Right kidney (tissue), 9 donors: ENCODE data around the gene DUSP18.
A peak's percentile ranks its signal among the peaks of the same experiment; 100 is the strongest.
"Not testable (repeated sequence)": the region's sequence is repeated elsewhere in the genome, so short reads cannot be mapped to it uniquely, and the experiment has no call there.

ENCODE experiments used
- DNase-seq: peaks from one replicate; pipeline ENCODE4 v3.0.0-alpha.2; 2016
- long read RNA-seq, 8 donors: transcript quantifications; one replicate each; lab custom pipeline, GENCODE V29; 2026

DUSP18 gene
- long read RNA-seq, donor 1, partial matches to known transcripts = 0 of 3 reads
- long read RNA-seq, donor 1, other reads (novel, unspliced or antisense) = 0 of 3 reads
- long read RNA-seq, donor 2, partial matches to known transcripts = 0 of 3 reads
- long read RNA-seq, donor 2, other reads (novel, unspliced or antisense) = 0 of 3 reads
- long read RNA-seq, donor 3, partial matches to known transcripts = 0 of 2 reads
- long read RNA-seq, donor 3, other reads (novel, unspliced or antisense) = 0 of 2 reads
- long read RNA-seq, donor 4 = 0 reads
- long read RNA-seq, donor 5, partial matches to known transcripts = 0 of 2 reads
- long read RNA-seq, donor 5, other reads (novel, unspliced or antisense) = 0 of 2 reads
- long read RNA-seq, donor 6 = 0 reads
- long read RNA-seq, donor 7, partial matches to known transcripts = 0 of 2 reads
- long read RNA-seq, donor 7, other reads (novel, unspliced or antisense) = 0 of 2 reads
- long read RNA-seq, donor 8, partial matches to known transcripts = 0 of 2 reads
- long read RNA-seq, donor 8, other reads (novel, unspliced or antisense) = 0 of 2 reads

- peak; percentile 92 for DNase-seq
Measured at GRCh38 chr22:30667494-30668385, at the start of gene DUSP18. Gene DUSP18 (minus strand): TSS chr22:30667875. CDS start chr22:30664003, 3,872 bp downstream.

- DNase-seq = no peak
Measured at GRCh38 chr22:30714062-30714461, 46.4 kb upstream of the DUSP18 start.

DNA sequence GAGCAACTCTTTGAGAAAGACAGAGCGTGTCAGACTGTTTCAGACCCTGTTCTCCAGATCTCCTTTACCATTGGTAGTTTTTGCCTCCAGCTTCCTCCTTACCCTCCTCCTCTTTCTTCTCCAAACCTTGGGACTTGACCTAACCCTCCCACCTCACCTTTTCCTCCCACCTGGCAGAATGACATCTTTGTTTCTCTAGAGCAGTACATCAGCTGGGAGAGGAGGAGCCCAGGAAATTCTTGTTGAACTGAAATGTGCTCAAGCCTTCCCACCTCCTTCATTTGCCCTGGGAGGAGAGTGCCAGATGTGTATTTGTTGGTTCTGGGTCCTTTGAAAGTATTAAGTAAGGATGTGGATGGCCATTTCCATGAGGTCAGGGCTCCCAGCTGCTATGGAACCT, 44.4 kb upstream of the DUSP18 start:
- DNase-seq = no peak

- DNase-seq = not testable (repeated sequence)
Measured at GRCh38 chr22:30709980-30710379, 42.3 kb upstream of the DUSP18 start.

- no peak for DNase-seq
Measured at GRCh38 chr22:30705710-30706651, 38.3 kb upstream of the DUSP18 start.

- DNase-seq = no peak
Measured at GRCh38 chr22:30704978-30705377, 37.3 kb upstream of the DUSP18 start.

GRCh38 chr22:30702856-30703255, 35.2 kb upstream of the DUSP18 start:
- DNase-seq = no peak

DNA sequence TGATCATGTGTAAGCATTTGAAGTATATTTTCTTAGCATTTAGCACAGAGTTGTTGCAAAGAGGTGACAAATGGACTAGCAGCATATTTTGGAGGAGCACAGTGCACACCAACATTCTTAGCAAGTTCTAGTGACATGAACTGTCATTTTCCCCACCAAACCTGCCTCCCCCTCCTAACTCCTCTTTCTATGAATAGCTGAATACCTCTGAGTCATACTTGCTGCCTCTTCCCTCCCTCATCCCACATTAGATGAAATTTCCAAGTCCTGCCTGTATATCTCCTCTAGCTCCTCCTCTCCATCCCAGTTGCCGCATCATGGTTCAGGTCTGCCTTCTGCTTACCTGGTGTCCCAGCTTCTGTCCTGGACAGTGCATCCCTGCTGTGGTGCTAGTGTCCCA, 34.2 kb upstream of the DUSP18 start:
- no peak for DNase-seq

DNA sequence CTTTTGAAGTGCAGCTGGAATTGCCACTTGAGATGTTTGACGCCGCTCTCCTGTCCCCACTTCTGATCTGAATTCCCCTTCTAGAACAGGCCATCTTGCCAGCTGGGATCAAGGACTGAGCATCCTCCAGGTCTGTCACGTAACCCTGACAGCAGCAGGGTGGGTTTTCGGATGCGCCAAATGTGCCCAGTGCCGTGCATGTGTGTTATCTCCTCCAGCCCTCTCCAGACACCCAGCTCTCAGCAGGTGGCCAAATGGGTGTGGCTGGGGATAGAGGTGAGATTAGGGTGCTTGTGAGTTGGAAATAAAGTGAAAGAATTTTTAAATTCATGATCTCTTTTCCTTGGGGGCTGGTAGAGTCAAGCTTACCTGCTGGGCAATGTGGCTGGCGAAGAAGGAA, 30.3 kb upstream of the DUSP18 start:
- no peak for DNase-seq

GRCh38 chr22:30695871-30696655, 28.4 kb upstream of the DUSP18 start:
- no peak for DNase-seq

GRCh38 chr22:30695351-30695851, 27.7 kb upstream of the DUSP18 start:
- DNase-seq = no peak

DNA sequence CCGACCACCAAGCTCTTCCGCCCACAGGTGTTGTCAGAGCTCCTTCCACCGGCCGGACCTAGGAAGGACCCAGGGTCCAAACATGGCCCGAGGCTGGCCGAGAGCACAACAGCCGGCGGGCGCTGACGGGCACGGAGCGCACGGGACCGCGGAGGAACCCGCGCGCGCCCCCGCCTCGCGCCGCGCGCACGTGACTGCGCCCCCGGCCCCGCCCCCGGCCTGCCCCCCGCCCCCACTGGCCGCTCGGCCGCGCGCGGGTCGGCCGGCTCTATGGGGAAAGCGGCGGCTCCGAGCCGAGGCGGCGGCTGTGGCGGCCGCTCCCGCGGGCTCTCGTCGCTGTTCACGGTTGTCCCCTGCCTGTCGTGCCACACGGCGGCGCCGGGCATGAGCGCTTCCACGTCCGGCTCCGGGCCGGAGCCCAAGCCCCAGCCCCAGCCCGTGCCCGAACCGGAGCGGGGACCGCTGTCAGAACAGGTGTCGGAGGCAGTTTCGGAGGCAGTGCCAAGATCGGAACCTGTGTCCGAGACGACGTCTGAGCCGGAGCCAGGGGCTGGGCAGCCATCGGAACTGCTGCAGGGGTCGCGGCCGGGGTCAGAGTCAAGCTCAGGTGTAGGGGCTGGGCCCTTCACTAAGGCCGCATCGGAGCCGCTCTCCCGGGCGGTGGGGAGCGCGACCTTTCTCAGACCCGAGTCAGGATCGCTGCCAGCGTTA, 27.1 kb upstream of the DUSP18 start, which contains the start of gene OSBP2:
TSS of gene OSBP2 (plus strand) at position 235 of the 711 bp plus-strand sequence. CDS start at position 271, 36 bp downstream.
- DNase-seq = peak; percentile 81

- DNase-seq = peak; percentile 93
Measured at GRCh38 chr22:30694171-30694639, 26.5 kb upstream of the DUSP18 start.

DNA sequence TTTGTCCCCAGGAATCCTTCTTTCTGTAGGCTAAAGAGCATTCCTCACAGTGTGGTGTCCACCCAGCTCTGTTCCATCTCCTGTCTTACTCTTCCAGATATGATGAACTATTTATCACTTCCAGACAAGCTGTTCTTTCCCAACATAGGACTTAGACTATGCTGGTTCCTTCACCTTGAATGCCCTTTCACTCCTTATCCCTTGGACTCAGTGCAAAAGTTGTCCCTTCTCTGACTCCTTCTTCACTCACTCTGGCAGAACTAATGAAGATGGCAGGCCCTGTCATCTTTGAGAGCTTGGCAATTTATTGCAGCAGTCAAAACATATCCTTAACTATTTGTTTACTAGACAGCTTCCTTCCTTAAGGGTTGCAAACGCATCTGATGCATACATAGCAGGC, 23.5 kb upstream of the DUSP18 start:
- no peak for DNase-seq

DNA sequence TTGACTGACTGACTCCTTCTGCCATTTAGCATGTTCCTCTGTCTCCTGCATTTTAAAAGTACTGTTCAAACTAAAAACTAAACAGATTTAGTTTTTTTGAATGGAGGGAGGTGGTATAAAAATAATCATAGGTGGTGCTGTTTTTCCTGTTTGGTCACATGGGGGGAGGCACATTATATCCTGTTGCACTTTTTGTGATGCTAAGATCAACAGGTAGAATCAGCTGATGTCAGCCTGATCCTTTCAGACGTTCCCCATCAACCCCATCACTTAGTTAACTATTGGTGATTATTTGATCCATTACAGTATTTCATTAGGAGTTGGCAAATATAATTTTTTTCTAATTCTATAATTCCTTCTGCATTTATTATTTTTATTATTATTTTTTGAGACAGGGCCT, 21.9 kb upstream of the DUSP18 start:
- no peak for DNase-seq

- no peak for DNase-seq
Measured at GRCh38 chr22:30687358-30687757, 19.7 kb upstream of the DUSP18 start.

DNA sequence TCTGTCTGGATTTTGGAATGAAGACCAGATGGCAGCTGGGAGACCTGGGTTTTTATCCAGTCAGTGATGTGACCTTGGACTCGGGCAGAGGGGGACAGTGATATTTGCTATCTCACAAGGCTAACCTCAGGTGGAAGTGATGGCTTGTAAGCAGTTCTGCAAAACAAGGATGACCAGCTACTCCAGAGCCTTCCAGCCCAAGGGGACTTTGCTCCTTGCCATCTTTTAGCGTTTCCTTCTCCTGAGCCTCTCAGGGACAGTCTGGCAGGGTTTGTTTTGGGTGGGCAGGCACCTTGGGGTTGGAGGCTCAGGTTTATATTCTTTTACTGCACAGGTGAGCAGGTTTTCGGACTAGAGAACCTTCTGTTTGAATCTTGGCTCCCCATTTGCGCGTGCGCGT, 17.5 kb upstream of the DUSP18 start:
- DNase-seq = no peak

- DNase-seq = no peak
Measured at GRCh38 chr22:30681831-30682230, 14.2 kb upstream of the DUSP18 start.

- no peak for DNase-seq
Measured at GRCh38 chr22:30680991-30681770, 13.5 kb upstream of the DUSP18 start.
